Breast epithelium (tissue), 4 donors: ENCODE measurements around the gene SH3D21. TPM values are rescaled to one million over a fixed set of nuclear protein-coding genes. Genes with fewer than 3 reads are reported as not detected.
A peak's percentile ranks its signal among the peaks of the same experiment; 100 is the strongest.

ENCODE experiments used
- DNase-seq, 2 donors: peaks; one replicate each; pipeline ENCODE4 v3.0.0-alpha.2; 2019; ENCODE audit warnings: low spot score in 2 of 2
- H3K27ac ChIP-seq, 2 donors: fragments of 200-600 bp; sonication (generic) in 1 of 2; one replicate each; pipeline ENCODE4 v1.5.1; 2016 to 2019; ENCODE audit warnings: mild to moderate bottlenecking in 1 of 2
- H3K27me3 ChIP-seq, 2 donors: fragments of 200-600 bp; sonication (generic) in 1 of 2; one replicate each; pipeline versions ENCODE4 v1.5.1 to v1.6.0; 2017 to 2019; ENCODE audit warnings: control low read depth in 1 of 2, mild to moderate bottlenecking in 1 of 2
- H3K36me3 ChIP-seq: fragments of 200-600 bp; one replicate; pipeline ENCODE4 v1.5.1; 2019
- H3K4me1 ChIP-seq, 2 donors: fragments of 200-600 bp; sonication (generic); one replicate each; pipeline ENCODE4 v1.5.1; 2016 to 2019; ENCODE audit warnings: control low read depth in 1 of 2
- H3K4me3 ChIP-seq, 3 donors: fragments of 200-600 bp; sonication (generic); 1 replicate in 2 of 3; 2 replicates in 1 of 3; pipeline ENCODE4 v1.5.1; 2016 to 2019; ENCODE audit warnings: mild to moderate bottlenecking in 3 of 3, moderate library complexity in 2 of 3
- H3K9me3 ChIP-seq, 2 donors: fragments of 200-600 bp; sonication (generic) in 1 of 2; one replicate each; pipeline ENCODE4 v1.5.1; 2016 to 2019; ENCODE audit warnings: control low read depth in 1 of 2
- CTCF ChIP-seq, 3 donors: fragments of 450-650 bp; IDR thresholded peaks; one replicate each; pipeline ENCODE4 v1.5.1; 2016 to 2017; ENCODE audit warnings: antibody characterized with exemption in 3 of 3, mild to moderate bottlenecking in 3 of 3, moderate library complexity in 3 of 3
- POLR2A ChIP-seq: fragments of 450-650 bp; IDR thresholded peaks from one replicate; pipeline ENCODE4 v1.6.1; 2016; ENCODE audit warnings: antibody characterized with exemption, mild to moderate bottlenecking, moderate library complexity
- POLR2AphosphoS5 ChIP-seq, 3 donors: sonication (generic); formaldehyde crosslinking; IDR thresholded peaks; one replicate each; pipeline ENCODE4 v1.6.1; 2017; ENCODE audit warnings: antibody characterized with exemption in 3 of 3
- intact Hi-C: fragments of 100-400 bp; cut with DNase I; formaldehyde crosslinking; loops from one replicate; pipeline ENCODE4 v1.15.1; 2023; ENCODE audit warnings: low total_unique reads
- total RNA-seq, 3 donors: library from RNA; depleted of rRNA; stranded (reverse); fragments of >200 nt; gene quantifications; one replicate each; pipeline ENCODE4 v1.1.0, GENCODE V29; 2016

The SH3D21 gene
- total RNA-seq, 3 donors from 2014 or later: 0.80 to 18.7 (median 18.0) TPM

GRCh38 chr1:36345353-36345752 is 39.2 kb downstream of the SH3D21 start:
- H3K9me3 ChIP-seq: no peaks in the 10 kb centered on the region
- H3K27ac ChIP-seq: no peak overlapping the region
- intact Hi-C loops: no loop called here
- no peak for DNase-seq
- H3K27me3 ChIP-seq: no peaks in the 10 kb centered on the region
- H3K36me3 ChIP-seq: no peaks in the 10 kb centered on the region
- no peak overlapping the region for H3K4me3 ChIP-seq
- H3K4me1 ChIP-seq: peaks cover 0 to 7% of the 10 kb centered on the region in 2 donors
- TF ChIP-seq POLR2A (no peak), POLR2AphosphoS5 (IDR thresholded peaks at IDR 0.05) (no peak), CTCF (IDR thresholded peaks at IDR 0.05) (no peak)

- Histone ChIP-seq H3K36me3 (no peaks in the 10 kb centered on the region), H3K4me3 (no peak overlapping the region), H3K27ac (no peak overlapping the region), H3K27me3 (no peaks in the 10 kb centered on the region), H3K9me3 (no peaks in the 10 kb centered on the region), H3K4me1 (peaks cover 6 to 17% of the 10 kb centered on the region in 2 donors)
- TF ChIP-seq CTCF (IDR thresholded peaks at IDR 0.05) (no peak), POLR2AphosphoS5 (IDR thresholded peaks at IDR 0.05) (no peak), POLR2A (no peak)
- intact Hi-C loops: no loop called here
- DNase-seq: no peak
Measured at GRCh38 chr1:36346741-36347370, 40.7 kb downstream of the SH3D21 start.

GRCh38 chr1:36349241-36349671 is 43.1 kb downstream of the SH3D21 start:
- H3K27ac ChIP-seq: peak overlapping the region; percentile 88 to 90

GRCh38 chr1:36349839-36350238 is 43.7 kb downstream of the SH3D21 start:
- H3K4me1 ChIP-seq: peaks cover 6 to 23% of the 10 kb centered on the region in 2 donors
- no peaks in the 10 kb centered on the region for H3K27me3 ChIP-seq
- DNase-seq: peak; percentile 50 to 61
- no peaks in the 10 kb centered on the region for H3K36me3 ChIP-seq
- H3K9me3 ChIP-seq: no peaks in the 10 kb centered on the region
- H3K27ac ChIP-seq: peak overlapping the region; percentile 88 to 90
- H3K4me3 ChIP-seq: no peak overlapping the region
- intact Hi-C loops: loop anchor here (10.0 kb wide), 1 partner anchor 75 kb away; no protein-coding TSS in a partner anchor
- no peak for TF ChIP-seq CTCF (IDR thresholded peaks at IDR 0.05)
- no peak for TF ChIP-seq POLR2A
- TF ChIP-seq POLR2AphosphoS5 (IDR thresholded peaks at IDR 0.05): no peak

More at GRCh38 chr1:36349241-36349671, 43.1 kb downstream of the SH3D21 start:
- Histone ChIP-seq H3K9me3 (no peaks in the 10 kb centered on the region), H3K4me1 (peaks cover 6 to 23% of the 10 kb centered on the region in 2 donors), H3K36me3 (no peaks in the 10 kb centered on the region), H3K4me3 (no peak overlapping the region), H3K27me3 (no peaks in the 10 kb centered on the region)
- TF ChIP-seq CTCF (IDR thresholded peaks at IDR 0.05): no peak
- TF ChIP-seq POLR2A: no peak
- no peak for TF ChIP-seq POLR2AphosphoS5 (IDR thresholded peaks at IDR 0.05)
- DNase-seq: no peak
- intact Hi-C loops: no loop called here

GRCh38 chr1:36350659-36351226 is 44.6 kb downstream of the SH3D21 start:
- TF ChIP-seq POLR2A (no peak), CTCF (IDR thresholded peaks at IDR 0.05) (no peak), POLR2AphosphoS5 (IDR thresholded peaks at IDR 0.05) (no peak)
- Histone ChIP-seq H3K36me3 (no peaks in the 10 kb centered on the region), H3K27ac (peak overlapping the region; percentile 88 to 90), H3K9me3 (no peaks in the 10 kb centered on the region), H3K27me3 (no peaks in the 10 kb centered on the region), H3K4me3 (peak overlapping the region in 1 of 3 donors; percentile 29), H3K4me1 (peaks cover 6 to 23% of the 10 kb centered on the region in 2 donors)
- DNase-seq: peak in 1 of 2 donors; percentile 57
- intact Hi-C loops: loop anchor here (10.0 kb wide), 1 partner anchor 74 kb away; no protein-coding TSS in a partner anchor
